ENCODE results near the gene ANKRD9. TPM values are rescaled to one million over a fixed set of nuclear protein-coding genes. Genes with fewer than 3 reads are reported as not detected.

The ANKRD9 gene
- total RNA-seq, 1 experiment from 2014 or later: 29.8 TPM

GRCh38 chr14:102532204-102532658 is 22.7 kb upstream of the ANKRD9 start:
- DNase-seq: no peak
- Histone ChIP-seq H2BK15ac (ENCODE audit: low read depth, low read length) (no peak overlapping the region), H3K4me2 (ENCODE audit: insufficient read depth, insufficient read length, low read length) (no peak overlapping the region), H3K27me3 (ENCODE audit: insufficient read depth, low read length) (no peaks in the 10 kb centered on the region), H3K18ac (ENCODE audit: insufficient read length, low read depth, low read length) (no peak overlapping the region), H3K23me2 (ENCODE audit: insufficient read length, low read depth, low read length, poor library complexity, severe bottlenecking) (no peaks in the 10 kb centered on the region), H4K20me1 (ENCODE audit: control insufficient read depth, insufficient read depth, insufficient read length) (no peaks in the 10 kb centered on the region), H3K56ac (ENCODE audit: insufficient read length, low read depth, low read length) (no peak overlapping the region), H2BK120ac (ENCODE audit: low read depth, low read length, poor library complexity, severe bottlenecking) (no peak overlapping the region), H2BK20ac (ENCODE audit: low read depth, low read length, poor library complexity, severe bottlenecking) (no peak overlapping the region), H3K9me3 (ENCODE audit: control insufficient read depth, low read depth, low read length) (no peaks in the 10 kb centered on the region), H2BK12ac (ENCODE audit: insufficient read length, low read depth, low read length) (no peak overlapping the region), H2BK5ac (ENCODE audit: insufficient read length, low read length) (no peak overlapping the region), H4K5ac (ENCODE audit: insufficient read length, low read depth, low read length) (no peak overlapping the region), H3K9ac (ENCODE audit: extremely low read depth, insufficient read length, low read length) (no peak overlapping the region), H2AFZ (ENCODE audit: low read length) (no peak overlapping the region), H3K79me2 (ENCODE audit: insufficient read depth, low read length) (no peaks in the 10 kb centered on the region), H3K14ac (ENCODE audit: insufficient read depth, low read length) (no peak overlapping the region), H3K27ac (ENCODE audit: insufficient read length, low read depth, low read length) (no peak overlapping the region), H3K79me1 (ENCODE audit: insufficient read depth, low read depth, low read length, poor library complexity, severe bottlenecking) (no peaks in the 10 kb centered on the region), H3K4me1 (ENCODE audit: insufficient read depth, low read length) (no peaks in the 10 kb centered on the region), H3T11ph (ENCODE audit: low read length) (no peak overlapping the region), H4K91ac (ENCODE audit: insufficient read length, low read depth, low read length) (no peak overlapping the region), H2AK5ac (ENCODE audit: insufficient read length, low read length) (no peak overlapping the region), H4K8ac (replicated peaks; ENCODE audit: insufficient read length, low read depth, low read length) (no peak overlapping the region), H3K23ac (ENCODE audit: insufficient read length, low read depth, low read length) (no peak overlapping the region), H3K4ac (ENCODE audit: low read depth, low read length) (no peak overlapping the region)
- TF ChIP-seq CTCF (conservative IDR thresholded peaks at IDR 0.05): no peak
- Mint-ChIP-seq H3K27me3 (ENCODE audit: low read depth) (no peaks in the 10 kb centered on the region), H3K27ac (no peak overlapping the region; a peak in 1 of 7 replicates), H3K36me3 (ENCODE audit: insufficient read depth in 1 of 3, low read depth in 3 of 3) (no peaks in the 10 kb centered on the region), H3K4me1 (peaks cover 6% of the 10 kb centered on the region in 2 experiments), H3K4me3 (no peak overlapping the region), H3K9me3 (no peaks in the 10 kb centered on the region)
- WGBS (ENCODE audit: extremely low coverage, insufficient read length, low lambda C conversion rate): no CpG with 5 or more reads among the region's 3 CpGs

Measured in H9 (cell line).